Measurements from ENCODE around the gene CDH22.

The CDH22 gene

DNA sequence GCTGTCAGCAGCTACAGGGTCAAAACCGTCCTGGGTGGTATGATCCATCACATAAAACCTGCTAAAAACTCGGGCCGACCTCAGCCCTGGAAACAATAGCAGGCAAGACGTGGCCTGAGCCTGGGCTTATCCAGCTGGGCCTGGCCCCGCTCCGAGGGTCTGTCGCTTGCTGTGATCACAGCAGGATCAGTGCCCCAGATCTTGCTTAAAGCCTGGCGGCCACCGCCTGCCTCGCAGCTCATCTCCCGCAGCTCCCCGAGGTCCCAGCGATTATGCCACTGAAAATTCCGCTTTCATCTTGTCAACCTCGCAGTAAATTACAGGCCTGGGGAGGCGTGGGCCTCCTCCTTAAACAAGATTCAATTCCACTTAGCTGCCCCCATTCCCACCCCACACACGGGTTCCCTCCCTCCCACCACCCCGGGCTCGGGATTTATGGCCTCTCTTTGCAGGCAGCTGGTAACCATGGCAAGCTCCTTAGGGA lies 40.1 kb downstream of the CDH22 start:
- DNase-seq (ENCODE audit: low spot score): no peak

DNA sequence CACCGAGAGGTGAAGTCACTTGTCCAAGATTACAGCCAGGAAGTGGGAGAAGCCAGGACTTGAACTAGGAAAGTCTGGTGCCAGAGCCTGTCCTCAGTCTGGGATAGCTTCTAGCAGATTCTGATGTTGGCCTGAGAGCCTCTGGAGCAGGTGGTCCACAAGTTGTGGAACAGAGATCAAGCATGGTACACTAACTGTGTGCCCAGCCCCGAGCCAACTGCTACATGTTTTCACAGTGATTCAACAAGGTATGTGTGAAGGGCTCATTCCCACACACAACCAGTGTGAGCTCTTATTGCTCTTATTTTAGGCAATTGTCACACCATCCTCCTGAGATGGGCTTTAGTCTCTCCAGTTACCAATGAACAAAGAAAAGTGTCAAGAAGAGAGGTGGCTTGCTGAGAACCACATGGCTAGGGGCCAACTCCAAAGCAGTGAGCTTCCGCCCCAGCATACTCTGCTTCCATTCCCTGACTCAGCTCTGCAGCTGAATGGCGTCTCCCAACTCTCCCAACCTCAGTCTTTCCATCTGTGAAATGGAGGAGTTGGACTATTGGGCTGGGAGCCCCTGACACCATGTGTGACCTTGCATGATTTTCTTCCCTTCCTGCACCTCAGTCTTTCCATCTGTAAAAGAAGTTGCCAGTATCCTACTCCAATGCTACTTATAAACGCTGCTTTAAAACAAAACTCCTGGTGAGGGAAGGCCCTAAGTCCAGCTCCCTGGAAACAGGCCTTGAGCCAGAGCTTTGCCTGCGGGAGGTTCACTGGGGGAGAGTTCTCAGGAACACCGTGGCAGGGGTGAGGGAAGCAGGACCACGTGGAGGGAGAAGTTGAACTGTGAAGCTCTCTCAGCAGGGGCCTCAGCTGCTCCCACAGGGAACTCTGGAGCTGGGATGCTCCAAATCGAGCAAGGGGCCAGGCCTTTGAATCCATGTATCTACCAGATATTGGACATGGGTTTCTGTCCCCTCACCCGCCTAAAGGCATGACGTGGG lies 40.9 kb downstream of the CDH22 start:
- DNase-seq (ENCODE audit: low spot score): no peak

GRCh38 chr20:46265539-46265938 lies 42.8 kb downstream of the CDH22 start:
- DNase-seq (ENCODE audit: low spot score): no peak

GRCh38 chr20:46264391-46265266 lies 43.7 kb downstream of the CDH22 start:
- DNase-seq (ENCODE audit: low spot score): no peak

DNA sequence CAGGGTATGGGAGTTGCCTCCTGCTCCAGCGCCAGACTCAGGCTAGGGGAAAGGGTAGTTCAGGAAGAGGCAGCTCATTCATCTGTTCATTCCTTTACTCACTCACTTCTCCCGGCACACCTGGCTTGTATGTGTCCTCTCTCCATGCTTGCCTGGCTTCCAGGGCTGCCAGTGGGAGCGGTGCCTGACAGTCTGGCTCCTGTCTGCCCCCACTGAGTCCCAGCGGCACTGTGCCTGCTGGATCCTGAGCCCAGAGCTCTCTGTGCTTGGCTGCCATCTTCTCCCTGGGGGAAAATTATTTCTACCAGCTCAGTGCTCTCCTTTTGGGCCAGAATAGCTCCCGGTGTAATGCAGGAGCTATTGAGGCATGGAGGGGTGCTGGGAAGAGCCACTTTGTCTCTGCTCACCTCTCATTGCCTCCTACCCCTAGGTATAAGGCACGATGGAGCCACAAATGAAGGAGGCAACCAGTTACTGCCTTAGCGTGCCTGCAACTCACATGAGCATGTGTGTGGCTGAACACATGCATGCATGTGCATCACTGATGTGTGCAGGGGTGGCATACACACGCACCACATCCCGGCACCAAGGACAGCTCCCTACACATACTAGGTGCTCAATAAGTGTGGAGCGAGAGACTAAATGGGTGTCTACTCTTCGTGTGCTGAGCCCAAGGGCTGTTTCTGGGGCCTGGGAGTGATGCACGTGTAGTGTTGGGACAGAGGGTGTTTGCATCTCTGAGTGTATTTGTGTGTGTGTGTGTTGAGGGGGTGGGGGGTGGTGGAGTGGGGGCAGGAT lies 46.6 kb downstream of the CDH22 start:
- DNase-seq (ENCODE audit: low spot score): no peak

DNA sequence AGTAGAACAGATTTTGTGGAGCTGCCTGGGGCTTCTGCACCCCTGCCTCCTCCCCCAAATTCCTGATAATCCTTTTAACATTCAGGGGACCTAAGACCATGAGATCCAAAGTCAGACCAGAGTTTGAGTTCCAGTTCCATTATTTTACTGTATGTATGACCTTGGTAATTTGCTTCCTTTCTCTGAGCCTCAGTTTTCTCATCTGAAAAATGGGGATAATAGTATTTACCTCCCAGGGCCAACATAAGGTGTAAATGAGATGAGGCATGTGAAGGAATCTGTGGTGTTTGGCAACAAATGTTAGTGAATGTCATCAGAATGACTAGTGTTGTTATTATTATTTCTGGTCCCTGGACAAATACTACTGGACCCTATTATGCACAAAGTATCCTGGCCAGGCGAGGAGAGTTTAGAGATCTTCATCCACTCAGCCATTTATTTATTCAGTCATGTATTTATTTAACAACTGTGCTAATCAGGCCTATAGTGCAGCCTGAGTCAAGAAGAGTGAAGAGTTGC lies 47.3 kb downstream of the CDH22 start:
- no peak for DNase-seq (ENCODE audit: low spot score)

DNA sequence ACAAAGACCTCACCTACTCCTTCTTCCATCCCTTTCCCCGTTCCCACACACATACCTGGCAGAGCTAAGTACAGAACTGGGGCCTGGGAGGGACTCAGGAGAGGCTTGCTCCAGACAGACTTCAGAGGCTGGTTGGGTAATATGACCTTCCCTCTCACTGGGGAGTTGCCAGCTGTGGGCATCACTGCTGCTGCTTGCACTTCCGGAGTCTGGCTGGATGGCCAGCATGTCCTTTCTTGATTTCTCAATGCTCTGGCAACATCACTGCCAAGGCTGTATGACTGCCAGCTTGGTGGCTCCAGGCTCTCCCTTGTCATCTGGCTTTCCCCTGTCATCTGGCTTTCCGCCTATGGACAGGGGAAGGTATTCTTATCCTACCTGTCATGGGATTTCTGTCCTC lies 47.8 kb downstream of the CDH22 start:
- DNase-seq (ENCODE audit: low spot score): no peak

DNA sequence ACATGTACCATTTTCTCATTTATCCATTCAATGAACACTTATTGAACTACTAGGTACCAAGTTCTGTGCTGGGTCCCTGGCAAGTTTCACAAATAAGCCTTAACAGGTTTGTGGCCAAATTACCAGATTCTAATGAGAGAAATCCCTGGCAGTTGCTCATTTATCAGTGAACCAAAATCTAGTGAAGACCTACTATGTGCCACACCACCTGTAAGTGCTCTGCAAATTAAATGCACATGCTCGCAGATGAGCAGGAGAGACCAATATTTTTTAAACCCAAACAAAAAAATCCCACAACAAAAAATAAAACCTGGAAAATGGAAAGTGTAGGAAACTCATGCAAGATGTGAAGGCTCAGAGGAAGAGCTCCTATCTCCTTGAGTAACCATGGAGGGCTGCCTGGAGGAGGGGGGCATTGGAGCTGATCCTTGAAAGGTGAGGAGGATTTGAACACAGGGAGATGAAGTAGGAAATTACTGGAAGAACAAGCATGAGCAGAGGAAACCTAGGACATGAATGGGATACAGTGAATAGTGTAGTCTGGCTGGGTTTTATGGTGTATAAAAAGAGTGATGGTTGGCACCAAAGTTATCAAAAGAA lies 48.9 kb downstream of the CDH22 start:
- DNase-seq (ENCODE audit: low spot score): no peak

GRCh38 chr20:46257887-46258286 lies 50.4 kb downstream of the CDH22 start:
- DNase-seq (ENCODE audit: low spot score): no peak

GRCh38 chr20:46256293-46256692 lies 52.0 kb downstream of the CDH22 start:
- DNase-seq (ENCODE audit: low spot score): no peak

DNA sequence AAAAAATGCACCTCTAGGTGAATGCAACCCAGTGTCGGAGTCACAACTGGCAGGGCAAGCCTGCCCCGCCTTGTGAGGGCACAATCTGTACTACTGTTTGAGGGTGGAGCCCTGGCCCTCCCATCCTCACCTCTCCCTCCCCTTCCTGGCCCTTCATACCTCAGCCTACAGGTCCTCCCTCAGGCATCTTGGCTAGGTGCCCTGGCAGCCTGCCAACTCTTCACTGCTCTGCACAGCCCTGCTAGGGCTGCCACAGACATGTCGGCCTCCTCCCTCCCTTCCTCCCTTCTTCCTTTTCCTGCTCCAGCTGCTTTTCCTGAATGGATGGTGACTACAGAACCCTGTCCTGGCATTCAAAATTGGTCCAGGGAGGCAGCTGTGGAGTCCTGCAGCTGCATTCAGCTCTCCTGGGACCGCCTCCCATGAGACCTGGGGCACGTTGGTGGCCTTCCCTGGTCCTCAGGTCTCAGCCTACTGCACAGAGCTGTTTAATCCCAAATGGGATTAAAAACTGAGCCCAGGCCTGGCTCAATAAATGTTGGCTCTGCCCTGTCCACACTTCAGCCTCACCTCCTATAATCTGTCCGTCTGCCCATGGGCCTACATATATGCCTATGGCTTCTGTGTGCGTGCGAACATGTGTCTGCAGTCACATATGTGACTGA lies 52.7 kb downstream of the CDH22 start:
- no peak for DNase-seq (ENCODE audit: low spot score)

DNA sequence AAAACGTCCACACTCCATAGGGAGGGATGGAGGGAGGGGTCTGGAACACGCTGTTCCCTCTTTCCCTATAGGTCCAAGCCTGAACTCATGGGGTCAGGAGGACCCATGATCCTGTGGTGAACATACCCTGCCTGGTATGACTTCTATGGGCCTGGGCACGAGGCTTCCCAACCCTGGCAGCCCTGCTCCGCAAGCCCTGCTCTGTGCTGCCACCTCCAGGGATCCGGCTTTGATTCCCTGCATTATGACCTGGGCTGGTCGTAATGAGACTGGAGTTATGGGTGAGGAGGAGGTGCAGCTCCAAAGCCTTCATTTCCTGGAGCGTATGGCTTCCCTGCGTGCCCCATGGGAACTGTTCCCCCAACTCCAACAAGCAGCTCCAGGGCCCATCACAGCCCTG lies 54.9 kb downstream of the CDH22 start:
- DNase-seq (ENCODE audit: low spot score): no peak

GRCh38 chr20:46252352-46253091 lies 55.8 kb downstream of the CDH22 start:
- no peak for DNase-seq (ENCODE audit: low spot score)

DNA sequence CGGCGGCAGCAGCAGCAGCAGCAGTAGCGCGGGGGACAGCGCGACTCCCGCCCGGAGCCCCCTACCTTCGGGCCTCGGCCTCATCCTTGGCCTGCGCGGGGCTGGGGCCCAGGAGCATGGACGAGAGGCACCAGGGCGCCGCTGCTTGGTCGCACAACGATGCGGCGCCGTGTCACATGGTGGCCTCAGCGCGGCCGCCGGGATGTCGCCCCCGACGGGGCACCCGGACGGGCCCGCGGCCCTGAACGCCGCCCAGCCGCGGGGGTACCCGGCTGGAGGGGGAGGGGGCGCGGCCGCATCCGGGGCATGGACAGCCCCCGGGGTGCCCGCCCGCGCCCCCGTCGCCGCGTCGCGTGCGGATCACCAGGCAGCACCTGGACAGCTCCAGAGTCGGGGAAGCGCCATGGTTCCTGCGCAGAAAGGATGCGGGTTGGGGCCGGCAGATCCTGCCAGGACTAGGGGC lies 57.1 kb downstream of the CDH22 start:
- DNase-seq (ENCODE audit: low spot score): no peak

- no peak for DNase-seq (ENCODE audit: low spot score)
These were observed 57.5 kb downstream of the CDH22 start for GRCh38 chr20:46250772-46251171.

DNA sequence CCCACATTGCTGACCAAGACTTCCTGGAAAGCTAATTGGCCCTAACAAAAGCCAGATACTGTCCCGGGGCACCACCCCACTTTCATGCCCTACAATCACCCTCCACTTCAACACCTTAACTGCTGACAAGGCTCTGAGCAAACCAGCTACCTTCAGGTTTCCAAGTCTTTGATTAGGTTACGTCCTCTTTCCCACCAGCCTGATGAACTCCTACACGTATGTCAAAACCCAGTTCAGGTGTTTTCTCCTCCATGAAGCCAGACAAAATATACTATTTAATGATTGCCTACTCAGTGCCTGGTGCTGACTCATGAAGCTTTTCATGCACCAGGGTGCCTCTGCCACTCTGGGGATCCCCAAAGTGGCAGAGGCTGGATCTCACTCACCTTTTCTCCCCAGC lies 58.6 kb downstream of the CDH22 start:
- DNase-seq (ENCODE audit: low spot score): no peak

DNA sequence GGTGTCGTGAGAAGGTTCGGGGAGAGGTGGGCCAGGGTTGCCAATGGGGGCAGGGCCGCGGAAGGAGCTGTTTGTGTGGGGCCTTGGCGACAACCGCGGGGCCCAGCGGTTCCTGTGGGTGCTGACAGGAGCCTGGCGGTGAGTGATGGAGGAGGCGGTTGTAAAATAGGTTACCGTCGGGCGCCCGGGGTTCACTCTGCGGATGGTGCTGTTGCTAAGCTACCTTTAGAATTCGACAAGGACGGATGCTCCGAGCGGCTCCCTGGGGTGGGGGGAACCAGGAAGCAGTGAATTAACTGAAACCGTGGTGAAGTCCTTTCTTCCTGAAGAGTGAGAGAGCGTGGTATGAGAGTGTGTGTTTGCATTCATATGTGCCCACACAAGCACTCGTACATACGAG lies 61.7 kb downstream of the CDH22 start:
- no peak for DNase-seq (ENCODE audit: low spot score)

DNA sequence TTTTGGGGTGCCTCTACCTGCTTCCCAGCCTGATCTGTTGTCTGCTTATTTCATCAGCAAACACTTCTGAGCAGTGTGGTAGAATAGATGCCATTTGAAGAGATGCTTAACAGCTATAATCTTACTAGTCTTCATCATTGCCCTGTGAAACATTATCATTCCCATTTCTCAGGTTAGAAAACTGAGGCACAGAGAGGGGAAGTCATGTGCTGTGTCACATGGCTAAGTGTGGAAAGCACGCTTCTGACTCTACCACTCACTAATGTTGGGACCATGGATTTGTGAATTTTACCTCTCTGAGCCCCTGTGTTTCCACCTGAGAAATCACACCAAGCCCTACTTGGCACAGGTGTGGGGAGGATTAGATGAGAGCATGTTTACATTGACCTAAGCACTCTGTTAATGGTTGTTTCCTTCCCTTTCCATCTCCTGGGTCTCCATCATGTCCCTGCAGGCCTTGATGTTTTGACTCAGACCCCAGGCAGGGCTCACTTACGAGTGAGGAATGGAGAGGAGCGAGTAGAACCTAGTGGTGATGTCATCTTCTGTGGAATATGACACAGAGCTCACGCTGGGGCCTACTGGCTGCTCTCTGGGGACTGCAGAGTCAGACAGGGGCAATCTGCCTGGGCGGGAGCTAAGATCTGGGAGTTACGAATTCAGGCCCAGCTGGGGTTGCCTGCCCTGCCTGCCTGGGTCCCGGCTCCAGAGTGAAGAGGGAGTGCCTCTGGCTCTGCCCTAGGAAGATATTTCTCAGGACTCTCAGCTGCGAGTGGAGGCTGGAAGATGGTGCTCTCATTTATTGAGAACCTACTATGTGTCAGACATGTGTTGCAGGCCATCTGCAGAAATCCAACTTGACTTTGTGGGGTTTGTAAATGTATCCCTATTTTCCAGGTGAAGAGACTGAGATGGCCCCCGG lies 64.3 kb downstream of the CDH22 start:
- no peak for DNase-seq (ENCODE audit: low spot score)

GRCh38 chr20:46242390-46242789 lies 65.9 kb downstream of the CDH22 start:
- no peak for DNase-seq (ENCODE audit: low spot score)
